ENCODE measurements around the gene ELOVL5.

Gene ELOVL5

DNA sequence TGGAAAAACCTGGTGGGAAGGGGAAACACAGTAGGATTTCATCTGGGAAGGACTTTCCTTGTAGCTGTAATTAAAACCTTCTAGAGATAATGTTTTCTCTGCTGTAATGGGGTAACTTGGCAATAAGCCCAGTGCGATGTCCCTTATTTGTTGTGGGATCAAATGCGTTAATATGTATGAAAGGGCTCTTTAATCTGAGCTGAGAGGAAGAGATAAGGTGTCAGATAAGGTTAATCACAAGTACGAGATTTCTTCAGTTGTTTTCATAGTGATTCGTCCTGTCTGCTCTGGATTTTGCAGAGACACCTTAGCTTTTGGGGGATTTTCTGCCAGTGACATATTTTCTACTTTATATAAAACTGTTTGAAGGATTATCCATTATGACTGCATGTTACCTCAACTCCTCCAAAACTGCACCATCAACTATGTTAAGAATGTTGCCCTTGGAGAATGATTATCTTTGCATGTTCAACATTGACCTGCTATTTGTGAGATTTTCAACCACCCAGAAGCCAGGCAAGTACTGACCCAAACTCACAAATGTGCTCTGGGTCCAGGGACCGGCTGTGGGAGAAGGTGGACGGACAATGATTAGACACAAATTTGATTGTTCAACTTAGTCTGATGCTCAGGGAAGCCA, 21.2 kb upstream of the ELOVL5 start:
- Histone ChIP-seq H3K4me3 (ENCODE audit: insufficient read length, low read depth) (no peak overlapping the region), H3K27me3 (ENCODE audit: insufficient read depth, insufficient read length) (no peaks in the 10 kb centered on the region), H3K4me1 (ENCODE audit: insufficient read depth, insufficient read length) (no peaks in the 10 kb centered on the region), H3K9ac (ENCODE audit: insufficient read length, low read depth) (no peak overlapping the region), H3K36me3 (ENCODE audit: insufficient read depth, insufficient read length, low read length) (no peaks in the 10 kb centered on the region), H3K9me3 (ENCODE audit: insufficient read depth, low read length) (no peaks in the 10 kb centered on the region; the same call in 1 of the 2 replicates)
- TF ChIP-seq YY1 (IDR thresholded peaks at IDR 0.05; ENCODE audit: insufficient read depth, insufficient read length) (no peak), ZNF274 (IDR thresholded peaks at IDR 0.05; ENCODE audit: low read depth, low read length) (no peak), SUZ12 (IDR thresholded peaks at IDR 0.05; ENCODE audit: extremely low read depth, insufficient read depth, insufficient read length) (no peak)
- DNase-seq (ENCODE audit: low read depth, low spot score), result no peak

DNA sequence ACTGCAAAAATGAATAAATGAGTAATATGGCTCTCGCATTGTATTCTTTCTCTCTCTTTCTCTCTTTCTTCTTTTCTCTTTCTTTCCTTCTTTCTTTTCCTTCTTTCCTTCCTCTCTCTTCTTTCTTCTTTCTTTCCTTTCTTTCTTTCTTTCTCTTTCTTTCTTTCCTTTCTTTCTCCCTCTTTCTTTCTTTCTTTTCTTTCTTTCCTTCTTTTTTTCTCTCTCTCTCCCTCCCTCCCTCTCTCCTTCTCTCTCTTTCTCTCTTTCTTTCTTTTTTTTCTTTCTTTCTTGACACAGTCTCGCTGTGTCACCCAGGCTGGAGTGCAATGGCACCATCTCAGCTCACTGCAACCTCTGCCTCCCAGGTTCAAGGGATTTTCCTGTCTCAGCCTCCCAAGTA, 20.3 kb upstream of the ELOVL5 start:
- no peak for TF ChIP-seq ZNF274 (IDR thresholded peaks at IDR 0.05; ENCODE audit: low read depth, low read length)
- no peak for TF ChIP-seq YY1 (IDR thresholded peaks at IDR 0.05; ENCODE audit: insufficient read depth, insufficient read length)
- no peak for TF ChIP-seq SUZ12 (IDR thresholded peaks at IDR 0.05; ENCODE audit: extremely low read depth, insufficient read depth, insufficient read length)
- Histone ChIP-seq H3K27me3 (ENCODE audit: insufficient read depth, insufficient read length) (no peaks in the 10 kb centered on the region), H3K4me3 (ENCODE audit: insufficient read length, low read depth) (no peak overlapping the region), H3K4me1 (ENCODE audit: insufficient read depth, insufficient read length) (no peaks in the 10 kb centered on the region), H3K9ac (ENCODE audit: insufficient read length, low read depth) (no peak overlapping the region), H3K36me3 (ENCODE audit: insufficient read depth, insufficient read length, low read length) (no peaks in the 10 kb centered on the region), H3K9me3 (ENCODE audit: insufficient read depth, low read length) (peaks cover 4% of the 10 kb centered on the region; the same call in 1 of the 2 replicates)
- no peak for DNase-seq (ENCODE audit: low read depth, low spot score)

DNA sequence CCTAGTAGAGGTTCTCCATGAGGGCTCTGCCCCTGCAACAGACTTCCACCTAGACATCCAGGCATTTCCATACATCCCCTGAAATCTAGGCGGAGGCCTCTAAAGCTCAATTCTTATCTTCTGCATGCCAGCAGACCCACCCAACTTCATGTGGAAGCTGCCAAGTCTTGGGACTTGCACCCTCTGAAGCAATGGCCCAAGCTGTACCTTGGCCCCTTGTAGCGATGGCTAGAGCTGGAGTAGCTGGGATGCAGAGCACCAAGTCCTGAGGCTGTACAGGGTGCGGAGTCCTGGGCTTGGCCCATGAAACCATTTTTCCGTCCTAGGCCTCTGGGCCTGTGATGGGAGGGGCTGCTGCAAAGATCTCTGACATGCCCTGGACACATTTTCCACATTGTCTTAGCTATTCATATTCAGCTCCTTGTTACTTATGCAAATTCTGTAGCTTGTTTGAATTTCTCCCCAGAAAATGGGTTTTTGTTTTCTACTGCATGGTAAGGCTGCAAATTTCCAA, 17.4 kb upstream of the ELOVL5 start:
- Histone ChIP-seq H3K36me3 (ENCODE audit: insufficient read depth, insufficient read length, low read length) (no peaks in the 10 kb centered on the region), H3K4me1 (ENCODE audit: insufficient read depth, insufficient read length) (no peaks in the 10 kb centered on the region), H3K9me3 (ENCODE audit: insufficient read depth, low read length) (peaks cover 15% of the 10 kb centered on the region; the same call in 1 of the 2 replicates), H3K9ac (ENCODE audit: insufficient read length, low read depth) (no peak overlapping the region), H3K27me3 (ENCODE audit: insufficient read depth, insufficient read length) (no peaks in the 10 kb centered on the region), H3K4me3 (ENCODE audit: insufficient read length, low read depth) (no peak overlapping the region)
- DNase-seq (ENCODE audit: low read depth, low spot score), result no peak
- TF ChIP-seq ZNF274 (IDR thresholded peaks at IDR 0.05; ENCODE audit: low read depth, low read length), result no peak
- TF ChIP-seq YY1 (IDR thresholded peaks at IDR 0.05; ENCODE audit: insufficient read depth, insufficient read length), result no peak
- TF ChIP-seq SUZ12 (IDR thresholded peaks at IDR 0.05; ENCODE audit: extremely low read depth, insufficient read depth, insufficient read length), result no peak

DNA sequence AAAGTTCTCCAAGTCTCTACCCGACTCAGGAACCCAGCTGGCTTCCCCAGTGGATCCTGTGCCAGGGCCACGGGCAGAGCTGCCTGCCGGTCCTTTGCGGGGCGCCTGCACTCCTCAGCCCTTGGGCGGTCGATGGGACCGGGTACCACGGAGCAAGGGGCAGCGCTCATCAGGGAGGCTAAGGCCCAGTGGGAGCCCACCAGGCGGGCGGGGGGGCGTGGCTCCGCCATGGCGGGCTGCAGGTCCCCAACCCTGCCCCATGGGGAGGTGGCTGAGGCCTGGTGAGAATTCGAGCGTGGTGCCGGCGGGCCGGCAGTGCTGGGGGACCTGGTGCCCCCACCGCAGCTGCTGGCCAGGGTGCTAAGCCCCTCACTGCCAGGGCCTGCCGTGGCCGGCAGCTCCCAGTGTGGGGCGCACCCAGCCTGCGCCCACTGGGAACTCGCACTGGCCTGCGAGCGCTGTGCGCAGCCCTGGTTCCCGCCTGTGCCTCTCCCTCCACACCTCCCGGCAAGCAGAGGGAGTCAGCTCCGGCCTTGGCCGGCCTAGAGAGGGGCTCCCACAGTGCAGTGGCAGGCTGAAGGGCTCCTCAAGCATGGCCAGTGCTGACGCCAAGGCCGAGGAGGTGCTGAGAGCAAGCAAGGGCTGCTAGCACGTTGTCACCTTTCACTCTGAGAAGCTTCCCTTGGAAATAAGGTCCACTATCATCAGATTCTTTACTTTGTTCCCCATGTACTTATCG, 14.8 kb upstream of the ELOVL5 start:
- Histone ChIP-seq H3K9ac (ENCODE audit: insufficient read length, low read depth) (no peak overlapping the region), H3K27me3 (ENCODE audit: insufficient read depth, insufficient read length) (no peaks in the 10 kb centered on the region), H3K9me3 (ENCODE audit: insufficient read depth, low read length) (peaks cover 15% of the 10 kb centered on the region; the same call in 1 of the 2 replicates), H3K4me1 (ENCODE audit: insufficient read depth, insufficient read length) (no peaks in the 10 kb centered on the region), H3K36me3 (ENCODE audit: insufficient read depth, insufficient read length, low read length) (no peaks in the 10 kb centered on the region), H3K4me3 (ENCODE audit: insufficient read length, low read depth) (no peak overlapping the region)
- no peak for DNase-seq (ENCODE audit: low read depth, low spot score)
- TF ChIP-seq SUZ12 (IDR thresholded peaks at IDR 0.05; ENCODE audit: extremely low read depth, insufficient read depth, insufficient read length) (no peak), ZNF274 (IDR thresholded peaks at IDR 0.05; ENCODE audit: low read depth, low read length) (no peak), YY1 (IDR thresholded peaks at IDR 0.05; ENCODE audit: insufficient read depth, insufficient read length) (no peak)

DNA sequence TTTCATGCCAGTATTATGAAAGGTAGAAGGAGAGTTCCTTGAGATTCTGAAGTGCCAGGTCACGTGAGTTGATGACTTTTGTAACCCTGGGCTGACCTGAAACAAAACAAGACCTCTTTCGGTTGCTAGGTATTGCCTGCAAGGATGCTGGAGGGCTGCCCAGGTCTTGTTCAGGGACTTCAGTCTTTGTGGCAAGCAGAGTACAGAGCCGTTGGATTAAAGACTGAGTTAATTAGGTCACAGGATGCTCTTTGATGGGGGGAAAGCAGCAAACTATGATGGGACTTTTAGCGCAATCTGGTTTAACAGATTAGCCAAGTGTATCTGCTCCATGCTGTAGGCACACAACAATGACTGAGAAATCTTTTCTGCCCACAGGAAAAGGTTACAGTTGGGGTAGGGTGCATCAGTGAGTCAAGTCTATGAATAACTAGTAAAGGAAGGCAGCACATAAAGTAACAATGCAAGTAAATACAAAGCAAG, 12.8 kb upstream of the ELOVL5 start:
- no peaks in the 10 kb centered on the region for H3K4me1 ChIP-seq (ENCODE audit: insufficient read depth, insufficient read length)
- H3K4me3 ChIP-seq (ENCODE audit: insufficient read length, low read depth), result no peak overlapping the region
- no peak for TF ChIP-seq YY1 (IDR thresholded peaks at IDR 0.05; ENCODE audit: insufficient read depth, insufficient read length)
- TF ChIP-seq SUZ12 (IDR thresholded peaks at IDR 0.05; ENCODE audit: extremely low read depth, insufficient read depth, insufficient read length), result no peak
- TF ChIP-seq ZNF274 (IDR thresholded peaks at IDR 0.05; ENCODE audit: low read depth, low read length), result no peak
- peaks cover 15% of the 10 kb centered on the region; the same call in 1 of the 2 replicates for H3K9me3 ChIP-seq (ENCODE audit: insufficient read depth, low read length)
- H3K27me3 ChIP-seq (ENCODE audit: insufficient read depth, insufficient read length), result peaks cover 9% of the 10 kb centered on the region
- no peak overlapping the region for H3K9ac ChIP-seq (ENCODE audit: insufficient read length, low read depth)
- no peaks in the 10 kb centered on the region for H3K36me3 ChIP-seq (ENCODE audit: insufficient read depth, insufficient read length, low read length)
- no peak for DNase-seq (ENCODE audit: low read depth, low spot score)

DNA sequence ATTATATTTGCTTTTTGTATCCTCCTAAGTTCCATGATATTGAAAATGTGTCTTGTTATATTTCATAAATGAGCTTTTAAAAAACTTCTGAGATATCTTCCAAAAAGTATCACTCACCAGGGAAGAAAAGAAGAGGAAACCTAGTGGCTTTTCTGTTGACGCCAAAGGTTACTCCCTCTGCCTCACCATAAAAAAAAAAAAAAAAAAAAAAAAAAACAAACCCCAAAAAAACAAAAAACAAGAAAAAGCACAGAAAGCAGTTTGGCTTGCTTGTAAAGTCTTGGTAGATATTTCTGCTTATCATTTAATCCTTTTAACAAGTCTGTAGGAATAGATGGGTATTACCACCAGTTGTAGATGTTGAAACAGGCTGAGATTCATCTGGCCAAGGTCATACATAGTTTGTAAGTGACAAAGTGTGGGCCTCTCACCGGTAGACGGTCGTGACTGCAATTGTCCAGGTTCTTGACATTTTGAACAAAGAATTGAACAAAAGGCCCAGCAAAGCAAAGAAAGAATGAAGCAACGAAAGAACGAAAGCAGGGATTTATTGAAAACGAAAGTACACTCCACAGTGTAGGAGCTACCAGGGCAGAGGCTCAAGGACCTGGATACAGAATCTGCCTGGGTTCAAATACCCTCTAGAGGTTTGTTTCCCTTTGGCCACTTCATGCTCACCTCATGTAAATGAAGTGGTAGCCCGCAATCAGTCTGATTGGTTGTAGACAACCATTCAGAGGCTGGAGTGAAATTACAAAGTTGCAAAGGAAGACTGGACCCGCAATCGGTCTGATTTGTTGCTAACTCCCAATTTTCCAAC, 11.6 kb upstream of the ELOVL5 start:
- no peaks in the 10 kb centered on the region for H3K4me1 ChIP-seq (ENCODE audit: insufficient read depth, insufficient read length)
- H3K27me3 ChIP-seq (ENCODE audit: insufficient read depth, insufficient read length), result peaks cover 9% of the 10 kb centered on the region
- H3K9me3 ChIP-seq (ENCODE audit: insufficient read depth, low read length), result peaks cover 15% of the 10 kb centered on the region; the same call in 1 of the 2 replicates
- H3K9ac ChIP-seq (ENCODE audit: insufficient read length, low read depth), result peak overlapping the region; percentile 76
- no peaks in the 10 kb centered on the region for H3K36me3 ChIP-seq (ENCODE audit: insufficient read depth, insufficient read length, low read length)
- H3K4me3 ChIP-seq (ENCODE audit: insufficient read length, low read depth), result peak overlapping the region; percentile 53
- DNase-seq (ENCODE audit: low read depth, low spot score), result no peak
- no peak for TF ChIP-seq SUZ12 (IDR thresholded peaks at IDR 0.05; ENCODE audit: extremely low read depth, insufficient read depth, insufficient read length)
- no peak for TF ChIP-seq YY1 (IDR thresholded peaks at IDR 0.05; ENCODE audit: insufficient read depth, insufficient read length)
